ENCODE measurements around the gene COL5A1. TPM values are rescaled to one million over a fixed set of nuclear protein-coding genes. Genes with fewer than 3 reads are reported as not detected.
"Not testable (repeated sequence)": the region's sequence is repeated elsewhere in the genome, so short reads cannot be mapped to it uniquely, and the experiment has no call there.

COL5A1 gene
- total RNA-seq, 1 donor from 2014 or later = 91.0 TPM

DNA sequence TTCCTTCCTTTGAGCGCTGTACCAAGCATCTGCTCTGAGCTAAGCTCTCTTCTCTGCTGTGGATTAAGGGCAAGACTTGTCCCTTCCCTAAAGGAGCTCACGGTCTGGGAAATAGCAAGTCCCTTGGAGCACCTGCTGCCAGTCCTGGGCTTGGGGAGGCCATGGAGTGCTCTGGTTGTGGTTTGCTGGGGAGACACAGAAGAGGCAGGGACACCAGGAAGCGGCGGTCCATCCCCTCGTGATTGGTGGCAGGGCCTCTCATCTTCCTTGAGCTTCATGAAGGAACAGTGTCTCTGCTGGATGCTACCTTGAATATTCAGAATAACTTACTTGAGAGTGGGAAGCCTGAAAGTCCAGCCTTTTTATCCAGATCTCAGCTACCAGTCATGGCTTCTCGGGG, 35.3 kb downstream of the COL5A1 start:
- DNase-seq (ENCODE audit: low read depth) = no peak

- no peak for DNase-seq (ENCODE audit: low read depth)
These were observed 36.1 kb downstream of the COL5A1 start for GRCh38 chr9:134677743-134678142.

- DNase-seq (ENCODE audit: low read depth) = peak; percentile 55
These were observed 36.6 kb downstream of the COL5A1 start for GRCh38 chr9:134678206-134678605.

GRCh38 chr9:134678666-134679443, 37.3 kb downstream of the COL5A1 start:
- DNase-seq (ENCODE audit: low read depth) = no peak

DNA sequence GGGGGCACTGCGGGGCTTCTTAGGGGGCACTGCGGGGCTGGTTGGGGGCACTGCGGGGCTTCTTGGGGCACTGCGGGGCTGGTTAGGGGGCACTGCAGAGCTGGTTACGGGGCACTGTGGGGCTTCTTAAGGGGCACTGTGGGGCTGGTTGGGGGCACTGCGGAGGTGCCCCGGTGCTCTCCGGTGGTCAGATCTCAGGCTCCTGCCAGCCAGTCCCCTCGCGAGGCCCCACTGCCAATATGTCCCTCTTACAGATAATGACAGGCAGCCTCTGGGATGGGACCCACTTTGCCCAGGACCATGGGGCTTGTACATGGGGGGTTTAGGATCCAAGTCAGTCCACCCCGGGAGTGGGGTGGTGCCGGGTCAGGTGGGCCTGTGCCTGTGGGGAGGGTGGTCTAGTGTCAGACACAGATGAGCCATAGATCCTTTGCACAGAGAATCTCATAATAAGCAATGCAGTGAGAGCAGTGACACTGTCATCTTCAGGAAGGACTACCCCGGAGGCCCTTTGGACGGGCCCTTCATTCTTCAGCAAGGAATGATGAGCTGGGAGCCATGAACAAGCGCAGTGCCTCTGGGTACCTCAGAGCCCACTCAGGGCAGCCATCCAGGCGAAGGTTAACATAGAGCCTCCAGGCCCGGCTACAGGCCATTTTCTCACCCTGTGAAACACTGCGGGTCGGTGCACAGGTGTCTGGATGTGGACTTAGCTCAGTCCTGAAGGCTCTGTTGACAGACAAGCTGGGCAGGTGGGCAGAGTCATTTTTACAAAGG, 38.2 kb downstream of the COL5A1 start:
- DNase-seq (ENCODE audit: low read depth) = no peak

DNA sequence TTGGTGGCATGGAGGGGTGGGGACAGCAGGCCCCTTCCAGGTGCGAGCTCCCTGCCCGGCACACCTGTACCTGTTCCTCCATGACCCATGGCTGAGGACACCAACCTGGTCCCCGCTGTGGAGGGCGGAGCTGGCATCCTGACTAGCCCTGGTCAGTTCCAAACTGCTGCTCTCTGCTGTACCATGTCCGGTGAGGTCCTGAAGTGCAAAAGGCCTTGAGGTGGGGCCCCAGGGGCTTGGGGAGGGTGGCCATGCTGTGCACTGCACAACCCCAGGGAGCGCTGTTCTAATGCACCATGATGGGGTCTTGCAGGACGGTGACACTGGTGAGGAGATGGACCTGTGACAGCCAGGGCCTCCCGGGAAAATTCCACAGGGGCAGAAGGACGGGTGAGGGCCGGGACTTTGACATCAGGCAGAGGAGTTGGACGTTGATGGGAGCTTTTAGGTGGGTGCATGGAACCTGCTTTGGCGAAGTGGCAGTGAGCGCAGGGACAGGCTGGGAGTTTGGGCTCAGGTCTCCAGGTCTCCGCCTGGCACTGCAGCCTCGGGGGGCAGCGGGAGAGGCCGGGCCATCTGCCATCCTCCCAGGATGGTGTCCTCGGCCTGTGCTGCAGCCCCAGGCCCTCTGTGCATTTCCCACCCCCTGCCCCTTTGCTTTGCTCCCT, 38.9 kb downstream of the COL5A1 start:
- no peak for DNase-seq (ENCODE audit: low read depth)

DNA sequence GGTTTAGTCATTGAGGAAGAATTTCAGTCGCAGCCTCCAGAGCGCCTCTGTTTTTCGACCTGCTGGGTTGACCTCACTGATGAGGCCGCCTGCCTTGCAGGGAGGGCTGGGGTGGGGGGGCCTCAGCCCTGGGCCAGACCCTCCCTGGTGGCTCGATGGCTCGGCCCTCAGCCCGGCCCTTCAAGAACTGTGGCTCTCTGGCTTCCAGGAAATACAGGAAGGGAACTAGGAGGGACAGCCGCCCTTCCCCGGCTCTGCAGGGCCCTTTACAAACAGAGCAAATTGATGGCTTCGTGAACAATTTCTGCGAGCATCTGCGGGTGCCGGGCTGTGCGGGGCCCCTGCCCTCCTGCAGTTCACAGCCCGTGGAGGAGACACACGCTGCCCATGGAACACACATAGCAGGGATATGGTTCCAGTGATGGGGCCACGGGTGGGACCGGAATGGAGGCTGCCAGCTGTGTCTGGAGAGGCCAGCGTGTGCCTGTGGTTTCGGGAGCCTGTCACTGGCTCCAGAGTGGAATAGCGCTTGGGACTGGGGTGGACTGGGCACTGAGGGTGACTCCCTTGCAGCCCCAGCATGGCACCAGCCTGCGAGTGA, 39.6 kb downstream of the COL5A1 start:
- DNase-seq (ENCODE audit: low read depth) = no peak

DNA sequence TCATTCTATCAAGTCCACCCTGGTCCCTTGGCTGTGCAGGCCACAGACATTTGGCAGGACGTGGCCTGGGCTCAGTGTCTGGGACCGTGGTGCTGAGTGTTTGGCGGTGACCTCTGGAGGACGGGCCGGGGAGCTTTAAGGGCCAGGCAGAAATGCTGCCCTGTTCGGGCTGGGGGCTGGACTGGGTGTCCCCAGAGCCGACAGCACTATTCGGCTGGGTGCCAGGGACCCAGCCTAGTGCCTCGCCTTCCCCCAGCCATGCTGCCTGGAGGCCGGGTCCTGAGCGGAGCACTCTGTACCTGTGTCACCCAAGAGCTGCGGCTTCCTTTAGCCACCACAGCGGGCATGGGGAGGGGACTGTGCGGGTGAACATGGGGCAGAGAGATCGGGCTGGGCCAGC, 40.4 kb downstream of the COL5A1 start:
- DNase-seq (ENCODE audit: low read depth) = no peak

DNA sequence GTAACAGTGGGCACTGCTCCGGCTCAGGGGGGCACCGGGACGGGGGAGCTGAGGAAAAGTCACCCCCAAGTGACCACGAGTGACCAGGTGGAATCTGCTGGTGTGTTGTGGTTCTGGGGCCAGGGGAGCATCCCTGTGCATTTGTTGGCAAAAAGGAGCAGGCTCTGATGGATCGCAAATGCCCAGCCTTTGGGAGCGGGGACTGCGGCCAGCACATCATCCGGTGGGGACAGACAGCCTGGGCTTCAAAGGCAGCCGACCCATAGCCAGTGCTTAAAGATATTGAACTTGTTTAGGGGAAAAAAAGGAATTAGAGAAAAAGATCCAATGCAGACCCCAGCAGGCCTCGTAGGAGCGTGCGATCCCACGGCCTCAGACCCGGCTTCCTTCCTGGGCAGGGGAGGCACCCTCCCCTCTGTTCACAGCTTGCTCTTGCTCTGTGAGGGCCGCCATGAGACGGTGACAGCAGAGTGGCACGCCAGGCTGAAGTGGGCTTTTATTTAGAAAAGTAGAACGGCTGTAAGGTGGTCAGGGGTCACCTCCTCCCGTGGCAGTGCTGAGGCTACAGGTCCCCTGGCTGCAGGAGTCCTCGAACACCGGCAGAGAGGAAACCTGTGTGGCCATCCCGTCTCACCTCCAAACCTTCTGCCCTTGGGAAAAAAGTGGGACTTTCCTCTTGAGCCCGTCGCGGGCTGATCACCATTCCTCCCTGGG, 41.2 kb downstream of the COL5A1 start:
- no peak for DNase-seq (ENCODE audit: low read depth)

- no peak for DNase-seq (ENCODE audit: low read depth)
These were observed 42.2 kb downstream of the COL5A1 start for GRCh38 chr9:134683714-134684374.

DNA sequence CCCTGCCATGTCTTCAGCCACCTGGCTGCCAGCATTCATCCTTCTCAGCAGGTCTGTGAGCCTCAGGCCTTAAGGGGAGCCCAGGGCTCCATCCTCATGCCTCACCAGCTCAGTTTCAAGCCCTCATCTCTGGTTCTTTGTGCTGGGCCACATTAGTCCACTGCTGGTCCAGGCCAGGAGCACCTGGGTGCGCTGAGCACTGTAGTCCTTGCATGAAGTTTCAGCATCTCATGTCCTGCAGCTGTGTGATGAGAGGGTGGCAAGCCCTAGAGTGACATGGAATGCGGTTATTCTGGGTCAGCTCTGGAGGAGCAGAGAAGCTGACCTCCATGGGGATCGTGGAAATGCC, 42.7 kb downstream of the COL5A1 start:
- DNase-seq (ENCODE audit: low read depth) = no peak

- not testable (repeated sequence) for DNase-seq (ENCODE audit: low read depth)
These were observed 43.3 kb downstream of the COL5A1 start for GRCh38 chr9:134684941-134685340.

DNA sequence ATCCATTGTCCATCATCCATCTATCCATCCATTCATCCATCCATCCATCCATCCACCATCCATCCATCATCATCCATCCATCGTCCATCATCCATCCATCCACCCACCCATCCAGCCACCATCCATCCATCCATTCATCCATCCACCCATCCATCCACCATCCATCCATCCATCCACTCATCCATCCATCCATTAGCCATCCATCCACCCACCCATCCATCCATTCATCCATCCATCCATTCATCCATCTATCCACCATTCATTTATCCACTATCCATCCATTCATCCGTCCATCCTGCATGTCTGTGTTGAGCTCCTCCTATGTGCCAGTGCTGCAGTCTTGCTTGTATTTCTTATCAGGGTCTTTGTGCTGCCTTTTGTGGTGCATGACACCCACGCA, 44.2 kb downstream of the COL5A1 start:
- no peak for DNase-seq (ENCODE audit: low read depth)

GRCh38 chr9:134686896-134687295, 45.3 kb downstream of the COL5A1 start:
- no peak for DNase-seq (ENCODE audit: low read depth)

- DNase-seq (ENCODE audit: low read depth) = no peak
These were observed 46.0 kb downstream of the COL5A1 start for GRCh38 chr9:134687556-134687955.

- DNase-seq (ENCODE audit: low read depth) = no peak
These were observed 46.6 kb downstream of the COL5A1 start for GRCh38 chr9:134688231-134688630.

DNA sequence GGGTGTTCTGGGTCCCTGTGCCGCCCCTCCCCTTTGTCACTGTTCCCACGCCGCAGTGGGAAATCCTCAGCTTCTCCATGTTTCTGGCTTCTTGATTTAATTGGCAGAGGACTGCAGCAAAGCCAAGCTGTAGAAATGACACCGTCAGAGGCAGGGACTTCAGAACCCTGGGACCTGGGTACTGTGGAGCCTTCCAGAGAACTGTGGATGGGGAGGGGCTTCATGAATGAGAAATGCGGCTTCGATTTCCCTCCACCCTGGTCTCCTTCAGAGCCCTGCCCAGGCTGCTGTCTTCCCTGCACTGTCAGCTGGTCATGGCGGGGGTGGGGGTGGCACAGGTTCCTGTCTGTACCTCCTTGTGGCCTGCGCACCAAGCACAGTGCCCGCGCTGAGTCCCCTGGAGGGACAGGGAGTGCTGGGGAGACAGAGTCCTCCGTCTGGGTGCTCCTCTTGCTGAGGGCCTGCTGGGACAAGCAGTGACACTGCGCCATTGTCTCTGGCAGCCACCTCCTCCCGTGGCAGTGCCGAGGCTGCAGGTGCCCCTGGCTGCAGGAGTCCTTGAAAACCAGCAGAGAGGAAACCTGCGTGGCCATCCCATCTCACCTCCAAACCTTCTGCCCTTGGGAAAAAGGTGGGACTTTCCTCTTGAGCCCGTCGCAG, 47.2 kb downstream of the COL5A1 start:
- no peak for DNase-seq (ENCODE audit: low read depth)

DNA sequence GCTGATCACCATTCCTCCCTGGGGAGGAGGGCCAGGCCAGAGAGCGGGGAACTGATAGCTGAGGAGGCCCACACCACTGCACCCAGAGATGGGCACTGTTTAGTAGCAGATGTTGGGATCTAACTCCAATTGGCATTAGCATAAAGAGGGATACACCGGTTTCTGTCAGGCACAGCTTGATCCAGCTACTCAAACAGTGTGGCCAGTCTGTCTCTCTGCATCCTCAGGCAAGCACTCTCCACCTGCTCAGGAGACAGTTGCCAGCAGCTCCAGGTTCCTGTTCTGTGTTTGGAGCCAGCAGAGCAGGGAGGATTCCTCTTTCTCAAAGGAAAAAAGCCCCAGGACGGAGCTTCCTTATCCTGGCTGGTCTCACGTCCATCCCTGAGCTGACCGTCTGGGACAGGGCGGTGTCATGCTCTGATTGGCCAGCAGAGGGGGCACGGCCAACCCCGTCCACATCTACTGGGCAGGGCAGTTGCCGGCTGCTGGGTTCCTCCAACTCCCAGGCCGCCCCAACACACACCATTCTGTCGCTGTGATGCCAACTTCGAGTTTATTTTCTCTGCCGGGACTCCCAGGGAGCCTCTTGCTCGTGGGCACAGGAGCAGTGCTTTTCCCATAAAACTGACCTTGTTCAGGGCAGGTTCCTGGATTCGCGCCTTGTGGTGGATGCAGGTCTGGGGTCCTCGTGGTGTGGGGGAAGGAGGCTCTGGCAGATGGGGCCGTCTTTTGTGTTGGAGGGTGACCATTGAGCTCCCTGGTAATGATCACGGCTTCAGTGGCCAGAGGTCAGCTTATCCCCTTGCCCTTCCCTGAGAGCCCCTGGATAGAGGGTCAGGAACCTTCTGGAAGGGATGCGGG, 47.9 kb downstream of the COL5A1 start:
- DNase-seq (ENCODE audit: low read depth) = peak; percentile 64

DNA sequence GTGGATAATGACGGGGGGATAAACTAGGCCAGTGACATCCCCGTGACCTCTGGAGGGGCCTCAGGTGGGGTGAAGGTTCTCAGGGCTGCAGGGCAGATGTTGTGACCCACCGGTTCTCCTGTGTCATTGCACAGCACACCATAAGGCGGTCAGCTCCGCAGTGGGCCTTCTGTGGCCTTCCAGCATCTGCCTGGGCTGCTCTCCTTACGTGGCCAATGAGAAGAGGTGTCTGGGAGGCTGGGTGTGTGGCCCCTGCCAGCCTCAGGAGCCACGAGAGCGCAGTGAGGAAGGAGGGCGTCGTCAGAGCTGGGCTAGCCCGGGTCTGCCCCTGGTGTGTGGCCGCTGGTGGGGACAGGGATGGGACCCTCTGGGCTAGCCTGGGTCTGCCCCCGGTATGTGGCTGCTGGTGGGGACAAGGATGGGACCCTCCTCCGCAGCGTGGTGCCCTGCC, 48.7 kb downstream of the COL5A1 start:
- no peak for DNase-seq (ENCODE audit: low read depth)

Measured in myocyte (in vitro differentiated cells).